Duodenal mucosa (tissue), 2 donors: ENCODE measurements around the gene PLBD2.
A peak's percentile ranks its signal among the peaks of the same experiment; 100 is the strongest.

Source experiments
- H3K27ac ChIP-seq: one replicate; pipeline ENCODE4 v1.7.0; 2013; ENCODE audit warnings: low read depth, low read length
- H3K27me3 ChIP-seq, 2 donors: one replicate each; pipeline ENCODE4 v1.7.0; 2013; ENCODE audit warnings: low read length in 2 of 2, control low read depth in 1 of 2; ENCODE audit not compliant: insufficient read depth in 2 of 2, control insufficient read depth in 1 of 2
- H3K36me3 ChIP-seq, 2 donors: one replicate each; pipeline ENCODE4 v1.7.0; 2013; ENCODE audit warnings: low read length in 2 of 2, control low read depth in 1 of 2; ENCODE audit not compliant: insufficient read depth in 2 of 2, control insufficient read depth in 1 of 2
- H3K4me1 ChIP-seq, 2 donors: one replicate each; pipeline ENCODE4 v1.7.0; 2013; ENCODE audit warnings: low read length in 2 of 2, control low read depth in 1 of 2; ENCODE audit not compliant: insufficient read depth in 2 of 2, control insufficient read depth in 1 of 2
- H3K4me3 ChIP-seq, 2 donors: one replicate each; pipeline ENCODE4 v1.7.0; 2013; ENCODE audit warnings: low read length in 2 of 2, low read depth in 1 of 2
- H3K9ac ChIP-seq, 2 donors: one replicate each; pipeline ENCODE4 v1.7.0; 2013; ENCODE audit warnings: low read length in 2 of 2, low read depth in 1 of 2
- H3K9me3 ChIP-seq, 2 donors: one replicate each; pipeline ENCODE4 v1.7.0; 2013; ENCODE audit warnings: low read length in 2 of 2, control low read depth in 1 of 2; ENCODE audit not compliant: control insufficient read depth in 1 of 2

Gene PLBD2

DNA sequence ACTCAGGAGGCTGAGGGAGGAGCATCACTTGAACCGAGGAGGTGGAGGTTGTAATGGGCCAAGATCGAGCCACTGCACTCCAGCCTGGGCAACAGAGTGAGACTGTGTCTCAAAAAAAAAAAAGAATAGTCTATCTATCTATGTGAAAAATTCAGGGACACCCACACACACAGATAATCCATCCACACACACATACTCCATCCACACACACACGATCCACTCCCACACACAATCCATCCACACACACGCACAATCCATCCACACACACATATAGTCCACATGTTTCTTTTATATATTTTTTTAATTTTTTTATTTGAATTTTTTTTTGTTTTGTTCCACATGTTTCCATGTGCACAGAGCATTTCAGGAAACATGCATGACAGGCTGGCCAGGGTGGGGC lies 42.0 kb downstream of the PLBD2 start:
- Histone ChIP-seq H3K4me3 (no peak overlapping the region), H3K36me3 (no peaks in the 10 kb centered on the region), H3K9me3 (no peaks in the 10 kb centered on the region), H3K4me1 (no peaks in the 10 kb centered on the region), H3K27me3 (peaks cover 0 to 2% of the 10 kb centered on the region in 2 donors), H3K27ac (no peak overlapping the region), H3K9ac (no peak overlapping the region)

DNA sequence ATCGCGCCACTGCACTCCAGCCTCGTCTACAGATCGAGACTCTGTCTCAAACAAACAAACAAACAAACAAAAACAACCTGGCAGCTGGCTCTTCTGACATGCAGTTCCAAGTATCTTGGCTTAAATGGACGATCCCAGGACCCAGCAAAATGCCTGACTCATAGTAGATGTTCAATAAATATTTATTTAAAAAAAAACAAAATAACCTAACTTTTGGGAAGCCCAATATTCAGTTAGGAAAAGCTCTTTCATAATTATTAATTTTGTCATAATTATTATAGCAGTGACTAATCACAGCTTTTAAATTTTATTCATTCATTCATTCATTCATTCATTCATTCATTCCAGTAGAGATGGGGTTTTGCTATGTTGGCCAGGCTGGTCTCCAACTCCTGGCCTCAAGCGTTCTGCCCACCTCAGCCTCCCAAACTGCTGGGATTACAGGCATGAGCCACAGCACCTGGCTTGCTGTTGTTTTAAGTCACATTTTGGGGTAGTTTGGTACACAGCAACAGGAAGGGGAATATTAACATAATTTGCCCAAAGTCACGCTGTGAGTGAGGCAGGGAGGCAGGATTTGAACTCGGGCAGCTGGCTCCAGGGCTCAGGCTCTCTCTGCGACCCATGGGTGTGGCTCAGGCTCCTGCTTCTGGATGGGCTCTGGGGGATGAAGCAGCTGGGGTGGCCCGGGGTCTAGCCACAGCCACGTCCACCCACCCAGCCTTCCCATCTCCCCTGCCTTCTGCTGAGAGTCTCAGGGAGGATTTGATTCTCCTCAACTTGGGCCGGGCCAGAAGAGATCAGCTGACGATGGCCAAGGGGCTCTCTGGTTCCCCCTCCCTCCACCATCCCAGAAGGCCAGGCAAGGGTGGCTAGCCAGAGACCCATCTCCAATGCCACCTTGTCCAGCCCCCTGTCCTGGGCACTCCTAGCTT lies 42.9 kb downstream of the PLBD2 start:
- Histone ChIP-seq H3K27me3 (peaks cover 0 to 2% of the 10 kb centered on the region in 2 donors), H3K4me3 (no peak overlapping the region), H3K9ac (no peak overlapping the region), H3K4me1 (no peaks in the 10 kb centered on the region), H3K9me3 (no peaks in the 10 kb centered on the region), H3K27ac (no peak overlapping the region), H3K36me3 (no peaks in the 10 kb centered on the region)

DNA sequence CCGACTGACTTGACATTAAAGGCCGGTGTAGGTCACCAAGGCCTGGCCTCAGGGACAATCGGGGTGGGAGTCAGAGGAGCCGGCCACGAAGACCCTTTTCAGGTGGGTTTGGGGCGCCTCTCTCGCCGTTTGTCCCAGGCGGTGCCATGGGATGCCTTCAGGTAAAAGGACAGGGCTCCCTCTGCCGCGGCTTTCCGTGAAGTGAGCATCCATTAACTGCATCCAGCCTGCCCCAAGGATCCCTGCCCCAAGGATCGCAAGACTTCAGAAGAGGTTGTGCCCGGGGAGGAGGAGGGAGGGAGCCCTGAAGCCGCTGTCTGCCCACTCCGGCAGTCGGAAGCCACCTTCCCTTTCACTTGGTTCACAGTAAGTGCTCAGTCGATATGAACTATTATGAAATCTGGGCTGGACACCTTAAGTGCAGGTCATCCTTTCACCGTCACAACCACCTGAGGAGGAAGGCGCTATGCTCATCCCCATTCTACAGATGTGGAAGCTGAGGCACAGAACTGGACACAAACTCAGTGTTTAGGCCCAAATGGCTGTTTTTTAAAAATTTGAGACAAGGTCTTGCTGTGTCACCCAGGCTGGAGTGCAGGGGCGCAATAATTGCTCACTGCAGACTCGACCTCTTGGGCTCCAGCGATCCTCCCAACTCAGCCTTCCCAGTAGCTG lies 44.3 kb downstream of the PLBD2 start:
- Histone ChIP-seq H3K9me3 (no peaks in the 10 kb centered on the region), H3K4me3 (no peak overlapping the region), H3K9ac (no peak overlapping the region), H3K4me1 (no peaks in the 10 kb centered on the region), H3K36me3 (no peaks in the 10 kb centered on the region), H3K27me3 (peaks cover 0 to 2% of the 10 kb centered on the region in 2 donors), H3K27ac (no peak overlapping the region)

DNA sequence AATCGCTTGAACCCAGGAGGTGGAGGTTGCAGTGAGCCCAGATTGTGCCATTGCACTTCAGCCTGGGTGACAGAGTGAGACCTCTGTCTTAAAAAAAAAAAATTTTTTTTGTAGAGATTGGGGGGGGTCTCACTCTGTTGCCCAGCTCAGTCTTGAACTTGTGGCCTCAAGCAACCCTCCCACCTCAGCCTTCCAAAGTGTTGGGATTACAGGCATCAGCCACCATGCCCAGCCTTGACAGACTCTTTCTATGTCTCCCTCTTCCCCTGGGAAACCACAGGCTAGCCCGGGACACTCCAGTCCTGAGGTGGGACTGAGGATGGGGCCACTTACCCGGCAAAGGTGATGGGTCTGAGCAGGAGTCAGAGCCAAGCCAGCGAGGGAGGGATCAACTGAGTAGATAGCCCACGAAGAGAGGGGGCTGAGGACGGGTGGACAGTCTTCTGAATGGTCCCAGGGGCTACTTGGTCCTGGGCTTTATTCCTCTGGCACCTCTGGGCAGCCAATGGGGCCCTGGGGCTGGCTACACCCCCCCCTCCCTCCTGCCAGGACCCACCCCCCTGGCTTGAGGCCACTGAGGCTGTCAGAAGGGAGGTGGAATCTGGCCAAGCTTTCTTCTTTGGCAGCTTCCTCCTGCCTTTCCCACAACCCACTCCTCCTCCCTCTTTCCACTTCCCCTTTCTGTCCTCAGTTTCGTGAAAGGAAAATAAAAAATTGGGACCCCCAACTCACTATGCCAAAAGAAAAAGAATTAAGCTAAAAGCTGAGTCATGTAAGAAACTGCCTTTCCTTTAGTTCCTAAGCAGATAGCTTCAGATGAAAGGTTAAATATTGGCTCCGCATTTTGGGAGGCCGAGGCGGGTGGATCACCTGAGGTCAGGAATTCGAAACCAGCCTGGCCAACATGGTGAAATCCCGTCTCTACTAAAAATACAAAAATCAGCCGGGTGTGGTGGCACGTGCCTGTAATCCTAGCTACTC lies 45.3 kb downstream of the PLBD2 start, which contains the start of gene SDS:
Gene SDS (minus strand): TSS at position 453 of the 981 bp plus-strand sequence. CDS start 4,179 bp downstream, outside the sequence.
- Histone ChIP-seq H3K9ac (peak within 1 kb of the TSS in 1 of 2 donors; percentile 2), H3K4me3 (no peak within 1 kb of the TSS), H3K4me1 (no peaks in the 10 kb centered on the region), H3K9me3 (no peaks in the 10 kb centered on the region), H3K27ac (no peak within 1 kb of the TSS), H3K36me3 (no peaks in the 10 kb centered on the region), H3K27me3 (peaks cover 0 to 2% of the 10 kb centered on the region in 2 donors)

DNA sequence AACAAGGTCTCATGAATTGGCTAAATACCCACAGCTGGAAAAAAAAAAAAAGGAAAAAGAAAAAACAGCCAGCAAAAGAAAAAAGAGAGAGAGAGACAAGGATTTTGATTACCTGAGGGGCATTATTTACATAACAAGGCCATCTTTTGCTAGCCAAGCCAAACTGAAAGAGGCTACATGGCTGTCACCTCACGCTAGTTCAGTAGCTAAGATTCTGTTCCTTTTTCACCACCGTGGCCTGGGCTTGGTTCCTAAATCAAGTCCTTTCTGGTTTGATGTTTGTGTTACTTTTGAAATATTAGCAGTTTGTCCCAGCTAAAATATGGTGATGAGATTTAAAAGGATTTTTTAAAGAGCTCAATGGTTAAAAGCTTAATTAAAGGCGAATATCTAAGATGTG lies 47.3 kb downstream of the PLBD2 start:
- Histone ChIP-seq H3K4me3 (no peak overlapping the region), H3K4me1 (no peaks in the 10 kb centered on the region), H3K27ac (no peak overlapping the region), H3K9ac (no peak overlapping the region), H3K27me3 (peaks cover 0 to 6% of the 10 kb centered on the region in 2 donors), H3K9me3 (no peaks in the 10 kb centered on the region), H3K36me3 (no peaks in the 10 kb centered on the region)

DNA sequence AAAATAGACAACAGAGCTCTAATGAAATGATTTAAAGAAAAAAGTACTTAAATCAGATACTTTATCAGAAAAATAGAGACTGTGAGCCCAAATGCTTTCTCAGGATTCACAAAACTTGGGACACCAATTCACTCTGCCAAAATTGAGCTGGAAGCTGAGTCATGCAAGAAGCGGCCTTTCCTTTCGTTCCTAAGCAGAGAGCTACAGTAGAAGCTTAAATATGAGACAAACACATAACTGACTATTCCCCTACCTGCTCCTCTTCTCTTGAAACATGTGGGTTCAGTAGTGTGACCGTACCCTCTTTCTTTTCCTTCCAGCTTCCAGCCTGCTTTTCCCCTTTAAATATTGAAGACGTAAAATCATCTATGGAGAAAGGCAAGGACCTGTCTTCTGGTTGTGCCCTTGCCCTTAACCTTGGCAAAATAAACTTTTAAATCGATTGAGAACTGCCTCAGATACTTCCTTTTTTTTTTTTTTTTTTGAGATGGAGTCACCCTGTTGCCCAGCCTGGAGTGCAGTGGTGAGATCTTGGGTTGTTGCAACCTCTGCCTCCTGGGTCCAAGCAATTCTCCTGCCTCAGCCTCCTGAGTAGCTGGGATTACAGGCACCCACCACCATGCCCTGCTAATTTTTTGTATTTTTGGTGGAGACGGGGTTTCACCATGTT lies 49.7 kb downstream of the PLBD2 start:
- Histone ChIP-seq H3K36me3 (no peaks in the 10 kb centered on the region), H3K27me3 (peaks cover 0 to 4% of the 10 kb centered on the region in 2 donors), H3K27ac (no peak overlapping the region), H3K4me3 (no peak overlapping the region), H3K4me1 (no peaks in the 10 kb centered on the region), H3K9ac (no peak overlapping the region), H3K9me3 (no peaks in the 10 kb centered on the region)

DNA sequence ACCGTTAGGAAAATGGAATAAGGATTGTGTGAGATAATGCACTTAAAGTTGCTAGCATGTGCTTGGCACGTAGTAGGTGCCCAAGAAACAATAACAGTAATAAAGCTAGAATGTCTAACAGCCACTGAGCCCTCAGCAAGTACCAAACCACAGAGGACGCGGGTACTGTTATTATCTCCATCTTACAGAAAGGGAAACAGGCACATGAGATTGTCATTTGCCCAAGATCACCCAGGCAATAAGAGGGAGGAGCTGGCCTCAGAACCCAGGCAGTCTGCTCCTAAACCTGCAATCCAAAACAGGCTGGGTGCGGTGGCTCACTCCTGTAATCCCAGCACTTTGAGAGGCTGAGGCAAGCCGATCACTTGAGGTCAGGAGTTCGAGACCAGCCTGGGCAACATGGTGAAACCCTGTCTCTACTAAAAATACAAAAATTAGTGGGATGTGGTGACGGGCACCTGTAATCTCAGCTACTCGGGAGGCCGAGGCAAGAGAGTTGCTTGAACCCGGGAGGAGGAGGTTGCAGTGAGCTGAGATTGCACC lies 50.4 kb downstream of the PLBD2 start:
- peaks cover 0 to 4% of the 10 kb centered on the region in 2 donors for H3K27me3 ChIP-seq
- no peaks in the 10 kb centered on the region for H3K9me3 ChIP-seq
- H3K9ac ChIP-seq: no peak overlapping the region
- no peak overlapping the region for H3K27ac ChIP-seq
- H3K4me1 ChIP-seq: no peaks in the 10 kb centered on the region
- no peaks in the 10 kb centered on the region for H3K36me3 ChIP-seq
- no peak overlapping the region for H3K4me3 ChIP-seq

DNA sequence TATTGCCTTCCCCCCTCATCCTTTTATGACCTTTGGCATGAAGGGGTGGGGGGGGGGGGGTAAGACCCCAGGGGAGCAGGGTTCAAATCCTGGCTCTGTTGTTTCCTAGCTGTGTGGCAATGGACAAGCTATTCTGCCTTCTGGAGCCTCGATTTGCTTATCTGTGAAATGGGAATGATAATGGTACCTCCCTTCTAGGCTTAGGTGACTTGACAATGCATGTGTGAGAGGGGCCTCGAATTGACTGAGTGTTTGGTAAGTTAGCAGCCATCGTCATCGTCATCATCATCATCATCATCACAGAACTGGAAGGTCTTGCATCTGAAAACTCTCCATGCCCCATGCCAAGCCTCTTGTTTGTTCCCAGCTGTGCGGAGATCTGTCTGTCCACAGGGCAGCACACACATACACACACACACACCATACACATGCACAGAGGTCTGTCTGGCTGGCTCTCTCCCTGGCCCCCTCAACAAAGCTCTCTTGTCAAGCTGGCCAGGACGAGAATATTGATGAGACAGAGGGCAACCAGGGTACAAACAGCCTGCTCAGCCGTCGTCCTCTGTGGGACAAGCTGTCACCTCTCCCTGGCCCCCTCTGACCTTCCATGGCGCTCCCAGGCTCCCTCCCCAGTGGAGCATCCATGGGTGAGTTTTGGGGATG lies 51.2 kb downstream of the PLBD2 start:
- Histone ChIP-seq H3K4me3 (no peak overlapping the region), H3K36me3 (no peaks in the 10 kb centered on the region), H3K9ac (no peak overlapping the region), H3K4me1 (no peaks in the 10 kb centered on the region), H3K27ac (no peak overlapping the region), H3K27me3 (peaks cover 0 to 4% of the 10 kb centered on the region in 2 donors), H3K9me3 (no peaks in the 10 kb centered on the region)

DNA sequence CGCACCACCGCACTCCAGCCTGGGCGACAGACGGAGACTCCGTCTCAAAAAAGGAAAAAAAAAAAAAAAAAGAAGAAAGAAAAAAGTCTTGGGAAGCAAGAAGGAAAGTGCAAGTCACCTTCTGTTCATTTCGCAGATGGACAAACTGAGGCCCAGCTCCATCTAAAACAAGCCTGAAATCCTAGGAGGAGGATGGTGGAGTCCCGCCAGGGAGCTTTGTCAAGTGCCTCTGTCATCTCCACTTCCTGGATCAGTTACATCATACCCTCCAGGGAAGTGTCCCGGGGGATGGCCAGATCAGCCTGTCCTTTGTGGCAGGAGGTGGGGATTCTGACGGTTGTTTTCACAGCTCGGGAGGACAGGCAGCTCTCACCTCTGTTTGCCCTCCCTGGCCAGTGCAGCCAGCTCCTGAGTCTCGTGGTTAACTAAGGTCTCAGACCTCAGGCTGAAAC lies 55.1 kb downstream of the PLBD2 start:
- Histone ChIP-seq H3K36me3 (no peaks in the 10 kb centered on the region), H3K27me3 (peaks cover 0 to 4% of the 10 kb centered on the region in 2 donors), H3K4me1 (peaks cover 3 to 4% of the 10 kb centered on the region in 2 donors), H3K9me3 (no peaks in the 10 kb centered on the region), H3K9ac (no peak overlapping the region), H3K4me3 (no peak overlapping the region), H3K27ac (no peak overlapping the region)
